ENCODE results near the gene BCL2L15.

DNA sequence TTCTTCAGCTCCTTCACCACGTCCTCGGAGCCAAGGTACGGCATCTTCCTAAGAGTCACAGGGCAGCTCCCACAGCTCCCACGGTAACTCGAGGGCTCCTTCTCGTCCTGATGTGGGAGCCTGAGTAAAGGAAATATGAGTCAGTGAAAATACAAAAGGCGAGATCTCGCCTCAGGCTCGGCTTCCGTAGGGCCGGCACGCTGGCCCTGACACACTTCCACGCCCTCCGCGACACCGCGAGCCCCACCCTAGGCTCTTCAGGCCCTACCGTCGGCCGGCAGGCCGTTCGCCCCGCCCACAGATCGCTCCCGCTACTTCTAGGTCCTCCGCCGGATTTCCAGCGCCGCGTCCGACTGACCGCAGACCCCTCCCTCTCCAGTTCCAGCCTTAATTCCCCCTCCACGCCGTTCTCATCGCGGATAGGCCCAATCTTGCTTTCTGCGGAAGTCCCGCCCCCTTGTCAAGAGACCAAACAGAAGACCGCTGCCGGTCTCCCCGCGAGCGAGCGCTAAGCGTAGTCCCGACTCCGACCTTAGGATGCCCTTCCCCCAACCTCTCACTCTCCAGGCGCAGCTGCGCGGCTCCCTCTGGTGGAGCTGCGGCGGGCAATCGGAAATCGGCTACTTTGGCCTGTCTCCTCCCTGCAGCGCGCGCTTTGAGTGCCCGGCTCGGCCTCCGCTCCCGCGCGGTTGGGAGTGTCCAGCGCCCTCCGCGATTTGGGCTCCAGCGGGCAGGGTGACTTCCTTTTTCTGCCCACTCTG is 17.5 kb upstream of the BCL2L15 start, which contains the start of the genes AP4B1 and DCLRE1B:
- peak; percentile 75 to 77 for TF ChIP-seq POLR2AphosphoS5 (IDR thresholded peaks at IDR 0.05)
- TF ChIP-seq POLR2A (IDR thresholded peaks at IDR 0.05), result peak; percentile 48 to 83 (median 77)

Data from upper lobe of left lung (tissue), 4 donors.